SKM-1 (cell line): Measurements from ENCODE around the gene RAB41.
"Not testable (repeated sequence)": the region's sequence is repeated elsewhere in the genome, so short reads cannot be mapped to it uniquely, and the experiment has no call there.

Experiments
- DNase-seq: peaks from one replicate; lab custom pipeline; 2025; ENCODE audit not compliant: unreplicated experiment; lab: John Stamatoyannopoulos, UW

RAB41 gene

DNA sequence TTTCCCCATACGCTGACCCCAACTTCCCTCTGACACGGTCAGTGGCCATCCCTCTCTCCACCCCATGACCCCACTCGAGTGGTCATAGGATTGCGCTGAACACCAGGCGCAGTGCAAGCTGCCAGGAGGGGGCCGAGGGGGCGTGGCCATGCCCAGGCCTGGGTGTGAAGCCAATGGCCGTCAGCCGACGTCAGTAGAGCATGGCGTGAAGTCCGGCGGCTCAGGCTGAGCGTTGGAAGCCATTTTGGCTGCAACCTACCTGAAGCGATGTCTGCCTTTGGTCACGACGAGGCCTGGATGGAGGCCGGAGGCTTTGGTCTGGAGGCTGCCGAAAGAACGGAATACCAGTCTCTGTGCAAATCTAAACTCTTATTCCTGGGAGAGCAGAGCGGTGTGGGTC lies at the start of gene RAB41:
Gene RAB41, plus strand, starts transcription at position 222 of the 400 bp plus-strand sequence. Its CDS starts 46 bp downstream, at position 268.
- DNase-seq, result no peak

- no peak for DNase-seq
Measured at GRCh38 chrX:70234355-70234754, 47.6 kb upstream of the RAB41 start, which contains the start of gene AWAT1. TSS of gene AWAT1 (plus strand) at chrX:70234655. CDS start at chrX:70234696, 41 bp downstream.

DNA sequence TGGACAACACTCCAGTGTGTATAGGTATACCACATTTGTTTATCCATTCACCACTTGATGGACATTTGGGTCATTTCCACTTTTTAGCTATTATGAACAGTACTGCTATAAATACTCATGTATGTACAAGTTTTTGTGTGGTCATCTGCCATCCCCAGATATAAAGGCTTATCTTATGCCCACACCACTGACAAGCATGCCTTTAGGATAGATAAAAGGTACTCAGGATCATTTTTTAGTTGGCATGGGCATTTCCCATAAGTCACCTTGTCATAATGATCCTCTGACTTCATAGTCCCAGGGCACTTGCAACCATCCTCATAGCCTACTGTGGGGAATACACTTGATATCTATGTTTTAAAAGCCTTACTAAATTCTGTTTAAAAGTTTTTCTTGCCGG lies 41.2 kb upstream of the RAB41 start:
- DNase-seq, result no peak

DNA sequence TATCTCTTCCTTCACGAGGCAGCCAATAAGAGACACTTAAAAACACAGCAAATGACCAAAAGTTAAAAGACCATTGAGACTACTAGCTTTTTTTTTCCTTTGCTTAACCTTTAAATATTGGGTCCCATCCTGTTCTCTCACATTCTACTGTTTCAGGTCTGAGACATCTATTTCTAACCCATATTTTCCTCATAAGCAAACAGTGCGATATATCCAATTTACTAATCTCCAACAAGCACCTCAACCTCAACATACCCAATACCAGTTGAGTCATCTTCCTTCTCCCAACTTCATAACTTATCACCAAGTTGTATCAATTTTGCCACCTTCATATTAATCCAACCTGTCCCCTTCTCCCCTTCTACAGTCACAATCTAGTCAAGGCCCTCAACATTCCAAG lies 40.5 kb upstream of the RAB41 start:
- DNase-seq, result no peak

GRCh38 chrX:70243601-70244000 lies 38.4 kb upstream of the RAB41 start:
- DNase-seq, result not testable (repeated sequence)

- DNase-seq, result no peak
Measured at GRCh38 chrX:70244881-70245280, 37.1 kb upstream of the RAB41 start.

GRCh38 chrX:70247252-70247651 lies 34.7 kb upstream of the RAB41 start:
- DNase-seq, result no peak

- DNase-seq, result no peak
Measured at GRCh38 chrX:70252491-70252890, 29.5 kb upstream of the RAB41 start.

DNA sequence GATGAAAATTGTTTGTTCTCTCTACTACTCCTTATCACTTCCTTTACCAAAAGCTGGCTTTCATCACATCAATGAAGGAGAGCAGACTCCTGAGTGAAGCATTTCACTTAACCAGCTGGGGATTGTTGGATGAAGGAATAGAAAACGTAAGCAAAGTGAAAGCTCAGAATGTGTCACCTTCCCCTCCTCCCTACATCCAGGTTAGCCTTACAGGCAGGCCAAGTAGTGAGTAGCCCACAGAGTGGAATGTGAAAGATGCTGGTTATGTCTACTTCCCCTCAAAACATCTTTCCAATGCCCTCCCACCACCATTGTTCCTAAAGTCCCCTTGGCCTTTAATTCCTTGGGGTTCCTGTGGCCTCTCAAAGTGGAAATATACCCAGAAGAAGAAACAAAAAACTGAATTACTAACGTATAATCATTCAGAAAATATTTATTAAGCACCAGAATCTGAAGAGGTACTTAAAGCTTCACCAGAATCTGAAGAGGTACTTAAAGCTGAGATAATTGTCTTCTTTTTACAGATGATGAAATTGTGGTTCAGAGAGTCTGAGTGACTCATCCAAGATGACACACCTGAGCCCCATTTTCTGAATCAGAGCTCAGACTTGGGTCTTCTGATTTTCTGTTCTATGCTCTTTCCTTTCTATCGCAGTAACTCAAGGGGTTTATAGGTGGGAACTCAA lies 28.5 kb upstream of the RAB41 start:
- DNase-seq, result no peak

GRCh38 chrX:70254063-70254400 lies 27.9 kb upstream of the RAB41 start:
- no peak for DNase-seq

- no peak for DNase-seq
Measured at GRCh38 chrX:70254909-70255308, 27.1 kb upstream of the RAB41 start.

DNA sequence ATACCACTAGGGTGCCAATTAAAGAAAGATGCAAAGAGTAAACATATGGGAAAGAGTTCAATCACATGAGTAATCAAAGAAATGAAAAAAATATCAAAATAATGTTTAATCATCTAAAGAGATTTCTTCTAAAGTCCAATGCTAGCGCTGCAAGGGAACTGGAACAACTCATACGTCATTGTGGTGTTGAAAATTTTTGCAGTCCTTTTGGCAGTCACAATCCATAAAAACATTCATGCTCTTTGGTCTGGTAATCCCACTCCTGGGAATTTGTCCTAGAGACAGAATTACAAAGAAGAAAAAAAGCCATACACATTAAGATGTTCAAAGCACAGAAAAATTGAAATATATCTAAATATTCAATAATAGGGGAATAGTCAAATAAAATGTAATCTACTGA lies 26.5 kb upstream of the RAB41 start:
- no peak for DNase-seq

GRCh38 chrX:70257423-70258288 lies 24.3 kb upstream of the RAB41 start:
- no peak for DNase-seq

- DNase-seq, result no peak
Measured at GRCh38 chrX:70260104-70260503, 21.9 kb upstream of the RAB41 start, which contains the start of gene P2RY4. TSS of gene P2RY4 (minus strand) at chrX:70260204. CDS start at chrX:70259624, 580 bp downstream.

GRCh38 chrX:70262952-70263567 lies 18.9 kb upstream of the RAB41 start:
- peak; percentile 4 for DNase-seq

GRCh38 chrX:70264784-70265183 lies 17.2 kb upstream of the RAB41 start:
- no peak for DNase-seq

DNA sequence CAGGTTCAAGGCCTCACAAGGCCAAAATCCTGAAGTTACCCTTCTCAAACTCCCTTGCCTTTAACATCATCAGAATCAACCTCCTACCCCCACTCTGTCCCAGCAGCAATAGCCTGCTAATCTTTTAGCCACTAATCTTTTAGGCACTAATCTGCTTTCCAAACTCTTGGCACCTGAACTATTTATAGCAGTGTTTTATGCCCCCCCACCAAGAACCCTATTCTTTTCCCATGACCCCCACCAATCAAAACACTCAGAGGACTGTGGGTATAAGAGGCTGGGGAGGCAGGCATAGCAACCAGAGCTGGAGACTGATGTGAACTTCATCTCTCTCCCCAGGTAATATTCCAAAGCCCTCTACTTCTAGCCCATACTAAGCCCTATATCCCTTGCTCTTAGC lies 13.9 kb upstream of the RAB41 start, which contains the start of gene ARR3:
Gene ARR3, plus strand, starts transcription at position 301 of the 400 bp plus-strand sequence. CDS start 1,052 bp downstream, outside the sequence.
- no peak for DNase-seq

DNA sequence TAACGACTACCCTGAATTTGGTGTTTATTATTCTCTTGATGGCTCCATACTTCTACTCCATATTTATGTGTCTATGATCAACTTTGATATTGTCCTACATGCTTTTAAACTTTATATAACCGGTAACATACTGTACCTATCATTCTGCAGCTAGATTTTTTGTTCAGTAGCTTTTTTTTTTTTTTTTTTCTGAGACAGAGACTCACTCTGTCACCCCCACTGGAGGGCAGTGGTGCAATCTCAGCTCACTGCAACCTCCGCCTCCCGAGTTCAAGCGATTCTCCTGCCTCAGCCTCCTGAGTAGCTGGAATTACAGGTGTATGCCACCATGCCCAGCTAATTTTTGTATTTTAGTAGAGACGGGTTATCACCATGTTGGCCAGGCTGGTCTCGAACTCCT lies 7.9 kb upstream of the RAB41 start:
- DNase-seq, result not testable (repeated sequence)

- DNase-seq, result no peak
Measured at GRCh38 chrX:70279081-70279480, 2.9 kb upstream of the RAB41 start.

DNA sequence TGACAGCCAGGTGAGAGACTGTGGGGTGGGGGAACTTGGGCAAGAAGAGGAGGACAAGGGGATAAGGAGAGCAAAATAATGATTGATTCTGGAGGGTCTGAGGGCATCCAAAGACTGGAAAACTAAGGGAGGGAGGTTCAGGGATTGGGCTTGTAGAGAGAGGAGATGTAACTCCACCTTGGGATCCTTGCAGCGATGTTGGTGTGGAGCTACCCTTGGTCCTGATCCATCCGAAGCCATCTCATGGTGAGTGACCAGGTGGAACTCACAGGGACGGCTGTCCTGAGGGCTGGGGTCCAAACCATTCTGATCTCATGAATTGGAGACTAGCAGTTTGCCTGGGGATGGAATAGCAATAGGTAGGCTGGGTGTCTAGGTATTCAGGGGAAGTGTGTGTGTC lies 1.4 kb upstream of the RAB41 start:
- DNase-seq, result no peak

DNA sequence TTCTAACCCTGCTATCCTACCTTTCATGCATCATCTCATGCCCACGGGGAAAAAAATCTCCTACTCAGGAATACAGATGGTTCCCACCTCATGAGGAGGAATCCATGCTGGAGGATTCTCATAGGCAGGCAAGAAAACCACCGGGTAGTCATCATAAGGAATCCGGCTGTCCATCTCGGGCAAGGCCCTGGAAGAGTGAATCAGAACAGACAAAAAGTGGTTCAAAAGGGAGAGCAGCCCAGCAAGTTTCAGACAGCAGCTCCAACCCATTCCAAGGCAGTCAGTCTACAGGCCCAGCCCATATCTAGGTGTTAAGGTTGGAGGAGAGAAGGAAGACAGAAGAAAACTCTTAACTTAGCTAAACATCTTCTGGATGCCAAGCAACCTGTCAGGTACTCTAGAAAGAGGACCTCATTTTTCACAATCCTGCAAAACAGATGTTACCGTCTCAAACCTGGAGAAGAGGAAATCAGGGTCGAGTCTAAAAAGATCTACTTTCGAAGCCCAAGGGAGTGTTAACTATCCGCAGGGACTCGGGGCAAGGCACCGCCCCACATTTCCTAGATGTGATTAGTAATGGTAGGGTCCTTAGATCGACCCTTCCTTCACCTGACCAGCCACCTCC lies 7.3 kb downstream of the RAB41 start:
- no peak for DNase-seq
